Head of caudate nucleus (tissue), 42 donors: ENCODE results near the gene ZYG11B.
A peak's percentile ranks its signal among the peaks of the same experiment; 100 is the strongest.
"Not testable (repeated sequence)": the region's sequence is repeated elsewhere in the genome, so short reads cannot be mapped to it uniquely, and the experiment has no call there.

Experiments
- DNase-seq, 42 donors: peaks; one replicate each; pipeline versions ENCODE4 v3.0.0 to v3.0.0-alpha.2; 2020 to 2021; ENCODE audit warnings: mixed read lengths in 7 of 42
- intact Hi-C: fragments of 100-400 bp; cut with DNase I; formaldehyde crosslinking; loops from one replicate; pipeline ENCODE4 v1.15.0; 2022

ZYG11B gene

DNA sequence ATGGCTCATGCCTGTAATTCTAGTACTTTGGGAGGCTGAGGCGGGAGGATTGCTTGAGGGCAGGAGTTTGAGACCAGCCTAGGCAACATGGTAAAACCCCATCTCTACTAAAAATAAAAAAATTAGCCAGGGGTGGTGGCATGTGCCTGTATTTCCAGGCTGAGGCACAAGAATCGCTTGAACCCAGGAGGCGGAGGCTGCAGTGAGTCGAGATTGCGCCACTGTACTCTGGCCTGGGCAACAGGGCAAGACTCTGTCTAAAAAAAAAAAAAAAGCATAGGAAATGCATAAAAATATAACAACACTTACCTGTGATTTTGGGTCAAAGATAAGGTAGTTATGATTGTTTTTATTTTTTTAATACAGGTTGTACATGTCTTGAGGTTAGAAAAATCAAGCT, 94.6 kb downstream of the ZYG11B start:
- DNase-seq, intact Hi-C loops: not testable (repeated sequence)

DNA sequence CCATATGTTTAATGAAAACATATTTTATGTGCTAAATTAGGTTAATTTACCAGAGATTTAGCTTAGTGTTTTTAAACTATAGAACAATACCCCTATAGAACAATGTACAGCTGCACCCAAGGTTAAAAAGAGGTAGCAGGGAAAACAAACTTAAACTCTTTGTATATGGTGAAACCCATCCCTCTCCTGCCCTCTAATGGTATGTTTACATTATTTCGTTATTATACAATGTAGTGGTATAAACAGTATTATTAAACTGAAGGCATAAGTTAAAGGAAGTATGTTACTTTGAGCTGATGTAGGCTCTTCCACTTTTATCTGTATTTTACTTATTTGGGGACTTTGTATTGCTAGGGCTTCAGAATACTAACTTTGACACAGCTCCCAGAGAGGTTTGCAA, 99.6 kb downstream of the ZYG11B start:
- no peak for DNase-seq
- intact Hi-C loops: no loop called here

GRCh38 chr1:52834798-52835197, 108.5 kb downstream of the ZYG11B start:
- intact Hi-C loops: no loop called here
- no peak for DNase-seq

DNA sequence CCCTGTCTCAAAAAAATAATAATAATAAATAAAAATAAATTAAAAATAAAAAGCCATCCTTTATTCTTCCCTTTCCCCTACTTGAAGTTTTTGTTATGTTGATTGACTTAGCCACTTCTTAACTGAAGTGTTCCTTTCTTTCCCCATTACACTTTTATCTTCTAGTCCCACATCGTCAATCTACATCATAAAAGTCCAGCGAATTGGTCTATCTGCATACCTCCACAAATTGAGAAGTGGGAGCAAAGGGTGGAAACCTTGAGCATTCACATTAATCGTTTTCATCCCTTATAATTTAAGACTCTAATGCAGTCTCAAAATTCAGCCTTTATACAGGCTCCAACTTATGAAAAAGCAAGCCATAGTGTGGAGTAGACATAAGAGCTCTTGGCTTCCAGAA, 109.8 kb downstream of the ZYG11B start:
- intact Hi-C loops: no loop called here
- no peak for DNase-seq

- intact Hi-C loops: not testable (repeated sequence)
These were observed 112.9 kb downstream of the ZYG11B start for GRCh38 chr1:52839175-52839574.

GRCh38 chr1:52842643-52843310, 116.5 kb downstream of the ZYG11B start, which contains the start of gene ZYG11A:
ZYG11A (plus strand) TSS chr1:52842760; CDS start chr1:52842884, 124 bp downstream.
- peak in 3 of 42 donors; percentile 5 to 37 (median 15) for DNase-seq
- intact Hi-C loops: no loop called here

More at GRCh38 chr1:52839175-52839574, 112.9 kb downstream of the ZYG11B start:
- DNase-seq: not testable (repeated sequence)

GRCh38 chr1:52845119-52845518, 118.9 kb downstream of the ZYG11B start:
- intact Hi-C loops, DNase-seq: not testable (repeated sequence)

GRCh38 chr1:52848423-52848822, 122.2 kb downstream of the ZYG11B start:
- intact Hi-C loops: no loop called here
- DNase-seq: no peak

- no peak for DNase-seq
- intact Hi-C loops: no loop called here
These were observed 124.7 kb downstream of the ZYG11B start for GRCh38 chr1:52850951-52851350.

DNA sequence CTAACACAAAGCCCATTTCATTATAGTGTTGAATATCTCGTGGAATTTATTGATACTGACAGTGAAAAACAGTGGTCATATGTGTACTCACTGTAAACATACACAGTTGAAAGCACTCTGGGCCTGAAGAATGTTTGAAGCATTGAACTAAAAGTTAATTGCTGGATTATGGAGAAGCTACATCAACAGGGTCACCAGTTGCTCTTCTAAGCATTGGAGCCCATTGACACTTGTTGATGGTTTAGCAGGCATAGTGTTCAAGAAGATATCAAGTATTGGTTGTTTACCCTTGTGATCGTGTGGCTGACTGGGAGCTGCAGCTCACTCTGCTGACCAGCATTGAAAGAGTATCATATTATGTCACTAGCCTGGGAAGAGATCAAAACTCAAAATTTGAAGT, 126.6 kb downstream of the ZYG11B start:
- intact Hi-C loops: no loop called here
- DNase-seq: no peak

DNA sequence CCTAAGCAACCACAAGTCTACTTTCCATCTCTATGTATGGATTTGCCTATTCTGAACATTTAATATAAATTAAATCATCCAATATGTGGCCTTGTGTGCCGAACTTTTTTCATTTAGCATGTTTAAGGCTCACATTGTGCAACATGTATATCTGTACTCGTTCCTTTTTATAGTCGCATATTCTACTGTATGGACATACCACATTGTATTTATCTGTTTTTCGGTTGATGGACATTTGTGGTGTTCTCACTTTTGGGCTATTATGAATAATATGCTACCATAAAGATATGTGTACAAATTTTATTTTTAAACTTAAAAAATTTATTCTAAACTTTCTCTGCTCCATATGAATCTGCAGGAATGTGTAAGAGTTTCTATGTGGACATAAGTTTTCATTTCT, 129.3 kb downstream of the ZYG11B start:
- intact Hi-C loops: no loop called here
- DNase-seq: no peak

- DNase-seq: no peak
These were observed 129.8 kb downstream of the ZYG11B start for GRCh38 chr1:52856026-52856425.

GRCh38 chr1:52857443-52857842, 131.2 kb downstream of the ZYG11B start:
- intact Hi-C loops: no loop called here
- no peak for DNase-seq

More at GRCh38 chr1:52856026-52856425, 129.8 kb downstream of the ZYG11B start:
- intact Hi-C loops: no loop called here

- intact Hi-C loops: no loop called here
These were observed 136.6 kb downstream of the ZYG11B start for GRCh38 chr1:52862666-52863458.

GRCh38 chr1:52867087-52867863, 141.0 kb downstream of the ZYG11B start:
- intact Hi-C loops: no loop called here
- no peak for DNase-seq

More at GRCh38 chr1:52862666-52863458, 136.6 kb downstream of the ZYG11B start:
- DNase-seq: no peak

- intact Hi-C loops, DNase-seq: not testable (repeated sequence)
These were observed 143.5 kb downstream of the ZYG11B start for GRCh38 chr1:52869727-52870126.

DNA sequence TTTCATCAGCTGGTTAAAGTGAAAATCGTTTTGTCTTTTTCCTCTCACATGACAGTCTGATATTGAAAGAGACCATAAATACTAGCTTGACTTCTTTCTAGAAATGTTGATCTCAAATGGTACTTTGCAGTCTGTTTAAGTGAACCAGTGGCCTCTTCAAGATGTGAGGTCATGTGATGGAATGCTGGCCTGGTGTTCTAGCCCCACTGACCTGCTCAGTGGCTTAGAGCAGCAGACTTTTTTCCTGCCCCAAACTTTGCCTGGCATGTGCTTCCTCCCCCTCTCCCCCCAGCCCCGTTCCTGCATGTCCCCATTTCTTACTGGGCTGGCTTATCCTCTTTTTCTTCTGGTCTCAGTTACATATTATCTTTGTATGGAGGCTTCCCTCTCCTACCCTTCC, 150.6 kb downstream of the ZYG11B start:
- intact Hi-C loops: no loop called here
- no peak for DNase-seq
